Prostate gland (tissue), 2 donors: ENCODE results near the gene OR14A16.

ENCODE experiments used
- CTCF ChIP-seq, 4 experiments: fragments of 200-600 bp in 2 of 4; fragments of 450-650 bp in 2 of 4; sonication (generic) in 2 of 4; IDR thresholded peaks; 1 replicate in 3 of 4; 2 replicates in 1 of 4; pipeline ENCODE4 v1.5.1; 2016 to 2019; ENCODE audit warnings: antibody characterized with exemption in 4 of 4, mild to moderate bottlenecking in 2 of 4, moderate library complexity in 2 of 4
- POLR2A ChIP-seq: fragments of 450-650 bp; IDR thresholded peaks from one replicate; pipeline ENCODE4 v1.6.1; 2016; ENCODE audit warnings: antibody characterized with exemption, mild to moderate bottlenecking
- POLR2AphosphoS5 ChIP-seq: sonication (generic); formaldehyde crosslinking; IDR thresholded peaks from one replicate; pipeline ENCODE4 v1.6.1; 2017; ENCODE audit warnings: antibody characterized with exemption

DNA sequence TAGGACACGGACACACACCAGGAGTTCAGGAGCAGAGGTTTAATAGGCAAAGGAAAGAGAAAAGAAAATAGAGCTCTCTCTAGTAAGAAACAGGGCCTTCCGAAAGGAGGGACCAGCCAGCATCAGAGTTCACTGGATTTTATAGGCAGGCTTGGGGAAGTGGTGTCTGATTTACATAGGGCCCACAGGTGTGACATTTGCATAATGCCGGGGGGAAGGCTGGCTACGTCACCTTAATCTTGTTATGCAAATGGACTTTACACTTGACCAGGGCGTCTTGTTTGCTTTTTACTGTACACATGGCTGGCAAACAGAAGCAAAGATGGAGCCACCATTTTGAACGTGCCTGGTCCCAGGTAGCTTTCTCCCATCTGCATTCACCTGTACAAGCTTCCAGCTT is at the start of gene OR14A16:
- TF ChIP-seq CTCF (IDR thresholded peaks at IDR 0.05) (no peak), POLR2A (no peak), POLR2AphosphoS5 (no peak)
